ENCODE results near the gene ABCC12. TPM values are rescaled to one million over a fixed set of nuclear protein-coding genes. Genes with fewer than 3 reads are reported as not detected.

ABCC12 gene
- total and polyA plus RNA-seq, 2 donors (not counting 3 experiments of a cell fraction or from before 2014, with no cell fraction given): not detected

DNA sequence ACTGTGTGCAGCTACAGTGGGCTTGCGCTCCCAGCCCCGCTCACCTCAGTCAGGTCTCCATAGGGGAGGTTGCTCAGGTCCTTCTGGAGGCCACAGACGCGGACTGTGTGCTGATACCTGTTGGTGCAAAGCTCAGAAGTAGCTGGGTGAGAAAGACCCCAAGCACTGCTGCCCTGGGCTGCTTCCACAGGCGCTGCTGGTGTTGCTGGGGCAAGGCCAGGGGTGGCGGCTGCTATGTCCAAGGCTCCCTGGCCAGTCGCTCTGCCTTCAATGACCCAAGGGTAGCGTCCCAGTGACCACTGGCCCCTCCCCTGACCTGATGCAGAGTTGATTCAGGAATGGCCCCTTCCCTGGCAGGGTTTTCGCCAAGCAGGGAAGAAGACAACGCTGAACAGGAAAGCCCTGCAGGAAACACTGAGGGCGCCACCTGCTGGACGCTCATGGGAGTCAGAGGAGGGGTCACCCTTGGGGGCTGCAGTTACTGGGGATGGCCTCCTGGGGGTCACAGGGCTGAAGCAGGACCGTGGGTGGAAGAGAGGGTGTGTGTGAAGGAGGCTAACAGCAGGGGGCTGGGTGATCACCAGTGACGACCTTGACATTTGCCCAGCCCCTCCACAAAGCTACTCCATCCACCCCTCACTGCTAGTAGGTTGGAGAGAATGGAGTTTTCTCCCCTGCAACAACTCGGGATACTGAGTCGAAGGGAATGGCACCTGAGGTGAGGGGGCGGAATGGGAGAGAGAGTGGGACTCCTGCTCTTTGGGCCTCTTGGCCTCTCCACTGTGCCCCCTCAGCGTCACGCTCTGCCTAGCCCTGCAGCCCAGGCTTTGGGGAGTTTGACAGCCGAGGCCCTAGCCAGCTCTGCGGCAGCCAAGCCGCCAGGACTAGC, 38.3 kb downstream of the ABCC12 start:
- Histone ChIP-seq H3K9me3 (replicated peaks; ENCODE audit: control insufficient read depth, insufficient read depth, low read length) (no peaks in the 10 kb centered on the region), H3K27ac (ENCODE audit: insufficient read depth, low read depth, low read length) (no peak overlapping the region), H3K9me1 (replicated peaks; ENCODE audit: control insufficient read depth, extremely low read depth, insufficient read depth, low read length) (no peaks in the 10 kb centered on the region), H4K20me1 (replicated peaks; ENCODE audit: control insufficient read depth, extremely low read depth, insufficient read depth, low read length) (no peaks in the 10 kb centered on the region), H3K9ac (replicated peaks; ENCODE audit: extremely low read depth, insufficient read depth, low read length) (no peak overlapping the region), H3K4me3 (replicated peaks in 1 of 3; ENCODE audit: insufficient read depth in 1 of 3, low read depth in 1 of 3, low read length in 3 of 3) (no peak overlapping the region), H3K27me3 (ENCODE audit: control insufficient read depth in 2 of 2, insufficient read depth in 2 of 2, low read length in 2 of 2) (no peaks in the 10 kb centered on the region), H3K4me2 (ENCODE audit: insufficient read depth, low read length) (no peak overlapping the region), H2AFZ (ENCODE audit: low read depth, low read length) (no peak overlapping the region), H3K79me2 (ENCODE audit: control insufficient read depth, insufficient read depth, low read length) (no peaks in the 10 kb centered on the region), H3K36me3 (ENCODE audit: control insufficient read depth in 2 of 2, extremely low read depth in 1 of 2, insufficient read depth in 2 of 2, low read length in 2 of 2) (no peaks in the 10 kb centered on the region), H3K4me1 (ENCODE audit: control insufficient read depth, extremely low read depth, insufficient read depth, low read length) (no peaks in the 10 kb centered on the region)
- ChIA-PET CTCF (interaction anchor here (1.0 to 3.4 kb wide), 5 partner anchors 9 to 976 kb away, joined by 3 to 9 read pairs (median 6); partner anchors contain the start of gene NETO2), POLR2A (no interaction called here)
- no peak for FAIRE-seq
- TF ChIP-seq FOS (IDR thresholded peaks at IDR 0.05; ENCODE audit: borderline replicate concordance, insufficient read depth, low read length): no peak
- no peak for TF ChIP-seq EZH2 (IDR thresholded peaks at IDR 0.05; ENCODE audit: borderline replicate concordance, low read depth, low read length, severe bottlenecking)
- TF ChIP-seq MYC (IDR thresholded peaks at IDR 0.05; ENCODE audit: low read depth, low read length): no peak
- TF ChIP-seq, protein P1, sequence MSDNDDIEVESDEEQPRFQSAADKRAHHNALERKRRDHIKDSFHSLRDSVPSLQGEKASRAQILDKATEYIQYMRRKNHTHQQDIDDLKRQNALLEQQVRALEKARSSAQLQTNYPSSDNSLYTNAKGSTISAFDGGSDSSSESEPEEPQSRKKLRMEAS (IDR thresholded peaks at IDR 0.05; ENCODE audit: insufficient read depth, insufficient read length): no peak
- TF ChIP-seq, protein P2, sequence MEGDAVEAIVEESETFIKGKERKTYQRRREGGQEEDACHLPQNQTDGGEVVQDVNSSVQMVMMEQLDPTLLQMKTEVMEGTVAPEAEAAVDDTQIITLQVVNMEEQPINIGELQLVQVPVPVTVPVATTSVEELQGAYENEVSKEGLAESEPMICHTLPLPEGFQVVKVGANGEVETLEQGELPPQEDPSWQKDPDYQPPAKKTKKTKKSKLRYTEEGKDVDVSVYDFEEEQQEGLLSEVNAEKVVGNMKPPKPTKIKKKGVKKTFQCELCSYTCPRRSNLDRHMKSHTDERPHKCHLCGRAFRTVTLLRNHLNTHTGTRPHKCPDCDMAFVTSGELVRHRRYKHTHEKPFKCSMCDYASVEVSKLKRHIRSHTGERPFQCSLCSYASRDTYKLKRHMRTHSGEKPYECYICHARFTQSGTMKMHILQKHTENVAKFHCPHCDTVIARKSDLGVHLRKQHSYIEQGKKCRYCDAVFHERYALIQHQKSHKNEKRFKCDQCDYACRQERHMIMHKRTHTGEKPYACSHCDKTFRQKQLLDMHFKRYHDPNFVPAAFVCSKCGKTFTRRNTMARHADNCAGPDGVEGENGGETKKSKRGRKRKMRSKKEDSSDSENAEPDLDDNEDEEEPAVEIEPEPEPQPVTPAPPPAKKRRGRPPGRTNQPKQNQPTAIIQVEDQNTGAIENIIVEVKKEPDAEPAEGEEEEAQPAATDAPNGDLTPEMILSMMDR (IDR thresholded peaks at IDR 0.05; ENCODE audit: extremely low read depth in 1 of 2, insufficient read depth in 1 of 2, low read depth in 1 of 2, low read length in 2 of 2): peak; percentile 79 to 88
- TF ChIP-seq JUN (IDR thresholded peaks at IDR 0.05; ENCODE audit: borderline replicate concordance, insufficient read depth, insufficient read length, low read depth): no peak
- TF ChIP-seq GATA2 (IDR thresholded peaks at IDR 0.05; ENCODE audit: insufficient read depth, insufficient read length, low read depth, low read length): no peak
- no peak for TF ChIP-seq POLR2A (IDR thresholded peaks at IDR 0.05; ENCODE audit: low read depth, low read length)
- TF ChIP-seq POLR2AphosphoS5 (IDR thresholded peaks at IDR 0.05; ENCODE audit: insufficient read depth, low read depth, low read length): no peak
- BruUV-seq (replicated peaks): no TSS peak
- DNase-seq (ENCODE audit: low read depth, low spot score): peak; percentile 37
- dilution Hi-C loops (cut with MboI; ENCODE audit: extremely low pct_ligation_motif_present, low sequenced_read_pairs): no loop called here
- intact Hi-C loops (cut with micrococcal nuclease): loop anchor here (1.0 to 2.0 kb wide), 3 partner anchors 39 to 1169 kb away; partner anchors contain the start of gene NETO2

Data from endothelial cell of umbilical vein (primary cell).